Measurements from ENCODE around the gene DNAJB8. TPM values are rescaled to one million over a fixed set of nuclear protein-coding genes. Genes with fewer than 3 reads are reported as not detected.

DNAJB8 gene
- polyA plus RNA-seq, 3 donors: not detected

- DNase-seq: no peak
Measured at GRCh38 chr3:128427872-128428822, 38.5 kb downstream of the DNAJB8 start.

- DNase-seq: no peak
Measured at GRCh38 chr3:128427175-128427857, 39.4 kb downstream of the DNAJB8 start.

- DNase-seq: no peak
Measured at GRCh38 chr3:128426128-128426921, 40.4 kb downstream of the DNAJB8 start.

GRCh38 chr3:128425846-128426127, 40.9 kb downstream of the DNAJB8 start:
- no peak for DNase-seq

DNA sequence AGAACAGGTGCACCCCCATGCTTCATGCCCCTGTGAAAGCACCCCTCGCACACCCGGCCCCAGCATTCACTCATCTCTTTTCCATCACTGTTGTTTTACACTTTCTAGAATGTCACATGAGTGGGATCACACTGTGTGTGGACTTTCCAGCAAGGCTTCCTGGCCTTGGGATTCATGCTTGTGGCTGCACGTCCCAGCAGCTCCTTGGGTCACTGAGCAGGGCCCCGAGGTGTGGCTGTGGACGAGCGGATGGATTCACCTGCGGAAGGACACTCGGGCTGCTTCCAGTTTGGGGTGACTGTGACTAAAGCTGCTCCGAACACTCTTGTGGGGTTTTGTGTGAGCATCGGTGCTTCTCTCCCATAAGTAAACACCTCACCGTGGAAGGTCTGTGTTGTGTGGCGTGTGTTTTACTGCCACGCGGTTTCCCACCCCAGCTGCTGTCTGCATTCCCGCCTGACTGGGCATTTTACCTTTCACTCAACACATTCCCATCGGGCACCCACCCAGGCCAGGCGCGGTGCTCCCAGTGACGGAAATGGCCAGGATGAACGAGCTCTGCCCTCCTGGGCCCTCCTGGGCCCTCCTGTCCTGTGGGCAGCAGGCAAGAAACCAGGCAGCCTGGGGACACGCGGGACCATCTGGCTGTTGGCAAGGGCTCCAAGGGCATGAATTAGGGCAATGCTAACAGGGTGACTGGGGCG, 41.4 kb downstream of the DNAJB8 start:
- no peak for DNase-seq

DNA sequence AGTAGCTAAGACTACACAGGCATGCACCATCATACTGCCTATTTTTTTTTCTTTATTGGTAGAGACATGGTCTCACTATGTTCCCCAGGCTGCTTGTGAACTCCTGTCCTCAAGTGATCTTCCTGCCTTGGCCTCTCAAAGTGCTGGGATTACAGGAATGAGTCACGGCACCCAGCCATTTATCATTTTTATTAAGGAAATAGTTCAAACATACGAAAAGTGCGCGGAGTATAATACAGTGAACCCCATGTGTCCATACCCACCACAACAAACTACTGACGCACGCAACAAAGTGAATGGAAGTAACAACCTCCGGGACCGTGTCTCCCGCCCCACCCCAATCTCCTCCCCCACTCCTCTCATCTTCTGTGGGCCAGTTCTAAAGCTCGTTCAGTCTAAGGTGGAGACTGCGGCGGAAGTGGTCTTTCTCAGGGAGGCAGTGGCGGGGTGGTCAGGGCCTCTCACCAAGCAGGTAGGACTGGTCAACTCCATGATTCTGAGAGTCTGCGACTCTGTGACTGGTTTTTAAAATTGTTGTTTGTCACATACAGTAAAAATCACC, 42.1 kb downstream of the DNAJB8 start:
- DNase-seq: no peak

DNA sequence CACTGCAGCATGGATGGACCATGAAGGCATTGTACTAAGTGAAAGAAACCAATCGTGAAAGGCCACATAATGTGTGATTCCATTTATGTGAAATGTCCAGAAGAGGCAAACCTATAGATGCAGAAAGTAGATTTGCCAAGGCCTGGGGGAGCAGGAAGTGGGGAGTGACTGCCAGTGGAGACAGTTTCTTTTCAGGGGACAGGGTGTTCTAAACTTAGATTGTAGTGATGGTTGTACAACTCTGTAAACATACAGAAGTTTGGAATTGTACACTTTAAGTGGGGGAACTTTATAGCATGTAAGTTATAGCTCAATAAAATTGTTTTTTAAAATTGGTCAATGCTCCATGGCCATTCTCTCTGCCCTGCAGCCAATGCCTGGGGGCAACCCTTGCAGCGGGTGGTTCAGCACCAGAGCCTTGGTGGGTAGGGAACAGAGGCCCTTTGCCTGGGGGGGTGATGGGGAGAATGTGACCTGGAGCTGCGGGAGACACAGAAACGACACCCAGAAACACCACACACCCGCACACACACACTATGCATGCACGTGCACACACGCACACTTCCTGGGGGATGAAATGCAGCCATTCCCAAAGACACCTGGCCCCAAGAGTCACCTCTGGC, 43.1 kb downstream of the DNAJB8 start:
- DNase-seq: no peak

GRCh38 chr3:128422762-128423524, 43.7 kb downstream of the DNAJB8 start:
- no peak for DNase-seq

DNA sequence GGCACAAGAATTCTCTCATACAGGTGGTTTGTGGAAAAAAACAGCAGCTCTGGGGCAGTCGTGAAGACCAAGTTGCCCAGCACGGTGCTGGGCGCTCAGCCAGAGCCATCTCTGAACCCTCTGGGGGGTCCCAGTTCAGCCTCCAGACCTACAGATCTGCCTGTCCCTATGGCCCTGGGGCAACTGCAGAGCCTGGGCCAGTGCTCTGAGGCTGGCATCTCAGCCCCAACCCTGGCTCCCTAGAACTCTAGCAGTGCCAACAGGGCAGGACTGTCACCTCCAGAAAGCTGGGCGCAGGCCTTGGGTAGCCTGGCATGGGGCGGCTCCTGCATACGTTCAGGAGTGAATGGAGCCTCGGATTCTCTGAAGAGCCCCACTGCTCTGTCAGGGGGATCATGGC, 44.7 kb downstream of the DNAJB8 start:
- no peak for DNase-seq

DNA sequence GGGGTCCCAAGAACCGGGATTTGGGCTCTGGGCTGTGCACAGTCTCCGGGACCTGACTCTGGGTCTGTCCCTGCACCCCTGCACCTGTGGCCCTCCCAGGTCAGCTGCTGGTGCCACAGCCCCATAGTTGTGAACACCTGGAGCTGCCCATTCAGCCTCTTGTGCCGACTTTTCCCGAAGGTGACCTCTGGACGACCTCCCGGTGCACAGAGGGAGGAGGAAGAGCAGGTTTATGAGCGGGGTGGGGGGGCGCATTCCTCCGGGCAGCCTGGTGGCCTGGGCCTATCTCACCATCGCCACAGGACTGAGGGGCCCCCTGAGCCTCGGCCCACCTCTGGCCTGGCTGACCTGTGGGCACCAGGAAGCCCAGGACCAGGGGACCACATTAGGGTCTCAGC, 45.3 kb downstream of the DNAJB8 start:
- DNase-seq: no peak

GRCh38 chr3:128420720-128421438, 45.8 kb downstream of the DNAJB8 start:
- DNase-seq: no peak

GRCh38 chr3:128420289-128420688, 46.4 kb downstream of the DNAJB8 start:
- no peak for DNase-seq

DNA sequence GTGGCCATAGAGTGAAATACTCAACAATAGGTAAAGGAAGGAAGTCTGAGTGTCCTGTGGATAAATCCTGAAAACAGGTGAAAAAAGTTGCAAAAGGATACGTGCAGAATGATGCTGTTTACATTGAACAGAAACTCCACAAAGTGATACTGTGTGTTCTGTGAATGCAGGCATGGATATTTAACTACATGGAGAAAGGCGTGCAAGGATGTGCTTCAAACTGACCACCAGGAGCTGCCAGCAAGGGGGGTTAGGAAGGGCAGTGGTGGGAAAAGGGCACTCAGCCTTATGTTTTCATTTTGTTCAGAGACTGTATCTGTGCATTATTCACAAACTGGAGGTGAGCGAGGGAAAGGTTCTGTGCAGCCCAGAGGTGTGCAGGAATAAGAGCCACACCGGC, 47.4 kb downstream of the DNAJB8 start:
- DNase-seq: no peak

DNA sequence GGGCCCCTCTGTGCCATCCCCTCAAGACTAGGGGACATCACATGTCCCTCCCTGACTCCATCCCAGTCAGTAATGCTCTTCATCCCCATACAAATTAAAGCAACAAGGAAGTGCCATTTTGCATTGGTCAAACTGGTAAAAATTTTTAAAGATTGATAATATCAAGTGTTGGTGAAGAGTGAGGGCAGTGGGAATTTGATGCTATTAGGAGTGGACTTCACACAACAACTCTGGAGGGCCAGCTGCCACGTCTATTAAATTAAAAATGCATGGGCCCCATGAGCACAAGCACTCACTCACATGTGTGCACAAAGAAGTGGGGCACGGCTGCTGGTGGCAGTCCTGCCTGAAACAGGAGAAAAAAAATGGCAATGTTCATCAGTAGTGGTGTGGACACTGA, 47.8 kb downstream of the DNAJB8 start:
- no peak for DNase-seq

DNA sequence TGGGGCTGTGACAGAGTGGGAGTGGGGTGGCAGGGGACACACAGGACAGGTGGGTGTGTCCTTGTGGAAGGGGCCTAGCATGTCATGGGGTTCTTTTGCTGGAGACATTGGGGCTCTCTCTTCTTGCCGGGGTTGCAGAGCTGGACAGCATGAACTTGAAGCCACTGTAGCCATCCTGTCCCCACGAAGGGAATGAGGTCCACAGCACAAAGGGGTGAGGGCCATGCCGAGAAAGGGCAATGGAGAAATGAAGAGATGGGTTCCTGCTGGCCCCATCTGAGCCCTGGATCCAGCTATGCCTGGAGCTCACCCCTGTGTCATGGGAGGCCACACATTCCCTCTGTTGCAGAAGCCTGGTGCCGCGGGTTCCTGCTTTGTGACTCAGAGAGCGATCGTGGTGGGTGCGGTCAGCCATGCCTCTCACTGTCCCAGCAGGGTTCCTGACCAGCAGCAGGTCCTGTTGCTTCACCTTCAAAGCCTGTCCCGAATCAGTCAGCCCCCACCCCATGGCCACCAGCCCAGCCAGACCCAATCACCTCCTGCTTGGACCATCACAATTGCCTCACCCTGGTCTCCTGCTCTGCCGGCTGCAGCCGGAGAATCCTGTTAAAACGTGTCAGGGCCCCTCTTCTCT, 50.0 kb downstream of the DNAJB8 start:
- no peak for DNase-seq

- no peak for DNase-seq
Measured at GRCh38 chr3:128415773-128416577, 50.7 kb downstream of the DNAJB8 start.

DNA sequence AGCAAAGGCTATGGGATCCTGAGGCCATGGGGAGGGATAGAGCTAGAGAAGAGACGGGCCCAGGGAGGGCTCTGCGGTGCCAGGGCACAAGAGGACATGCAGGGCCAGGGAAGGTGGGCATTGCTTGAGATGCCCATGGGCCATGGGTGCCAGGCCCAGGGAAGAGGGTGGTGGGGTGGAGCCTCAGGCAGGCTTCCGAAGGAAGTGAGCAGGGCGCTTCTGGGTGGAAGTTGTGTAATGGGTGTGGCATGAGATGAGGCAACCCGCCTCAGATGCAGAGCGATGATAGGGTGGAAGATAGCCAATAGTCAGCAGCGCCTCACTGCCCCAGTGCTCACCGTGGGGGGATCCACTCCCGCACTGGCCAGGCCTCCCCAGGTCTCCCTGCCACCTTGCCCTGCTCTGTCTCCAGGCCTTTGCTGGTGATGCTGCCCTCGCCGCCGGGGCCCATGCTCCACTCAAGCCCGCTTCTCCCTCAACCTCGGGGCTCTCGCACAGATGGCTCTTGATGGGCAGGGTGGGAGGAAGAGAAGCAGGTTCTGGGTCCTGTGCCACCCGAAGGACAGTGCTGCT, 51.4 kb downstream of the DNAJB8 start:
- no peak for DNase-seq

Data from renal pelvis (tissue), 4 donors.